Measurements from ENCODE around the gene SAMD1.
"Not testable (repeated sequence)": the region's sequence is repeated elsewhere in the genome, so short reads cannot be mapped to it uniquely, and the experiment has no call there.

The SAMD1 gene

GRCh38 chr19:14059093-14059480 is 31.5 kb downstream of the SAMD1 start:
- peak; percentile 43 for DNase-seq

GRCh38 chr19:14058182-14059092 is 32.1 kb downstream of the SAMD1 start:
- DNase-seq, result no peak

GRCh38 chr19:14056741-14057356 is 33.7 kb downstream of the SAMD1 start:
- no peak for DNase-seq

GRCh38 chr19:14056069-14056666 is 34.4 kb downstream of the SAMD1 start:
- no peak for DNase-seq

GRCh38 chr19:14055396-14055795 is 35.2 kb downstream of the SAMD1 start:
- DNase-seq, result no peak

- DNase-seq, result no peak
Observed at GRCh38 chr19:14054721-14055120, 35.8 kb downstream of the SAMD1 start.

GRCh38 chr19:14054099-14054498 is 36.5 kb downstream of the SAMD1 start:
- DNase-seq, result no peak

GRCh38 chr19:14053500-14053899 is 37.1 kb downstream of the SAMD1 start:
- no peak for DNase-seq

GRCh38 chr19:14053032-14053431 is 37.5 kb downstream of the SAMD1 start:
- DNase-seq, result no peak

GRCh38 chr19:14052470-14052869 is 38.1 kb downstream of the SAMD1 start:
- no peak for DNase-seq

- no peak for DNase-seq
Observed at GRCh38 chr19:14051980-14052379, 38.6 kb downstream of the SAMD1 start.

GRCh38 chr19:14050961-14051360 is 39.6 kb downstream of the SAMD1 start:
- not testable (repeated sequence) for DNase-seq

GRCh38 chr19:14050512-14050911 is 40.0 kb downstream of the SAMD1 start:
- no peak for DNase-seq

- DNase-seq, result peak; percentile 67
Observed at GRCh38 chr19:14048443-14049153, 42.0 kb downstream of the SAMD1 start.

GRCh38 chr19:14047866-14048265 is 42.7 kb downstream of the SAMD1 start:
- not testable (repeated sequence) for DNase-seq

GRCh38 chr19:14042659-14043608 is 47.6 kb downstream of the SAMD1 start:
- not testable (repeated sequence) for DNase-seq

GRCh38 chr19:14039181-14039580 is 51.4 kb downstream of the SAMD1 start:
- no peak for DNase-seq

Measured in activated CD4-positive, alpha-beta T cell treated with anti-CD3 and anti-CD28 coated beads for 1 hour (primary cell).